HG02884 (cell line): ENCODE data around the gene MALAT1.
"Not testable (repeated sequence)": the region's sequence is repeated elsewhere in the genome, so short reads cannot be mapped to it uniquely, and the experiment has no call there.

Source experiments
- ATAC-seq: cut with Tn5 transposase; IDR thresholded peaks from one replicate; pipeline ENCODE4 v1.9.1; 2021; ENCODE audit warnings: mild to moderate bottlenecking, moderate library complexity; ENCODE audit not compliant: unreplicated experiment

The MALAT1 gene

GRCh38 chr11:65498977-65499712 is at the start of gene MALAT1:
Gene MALAT1, plus strand, starts transcription at chr11:65499045.
- ATAC-seq, result no peak

- not testable (repeated sequence) for ATAC-seq
Observed at GRCh38 chr11:65451301-65451700, 47.5 kb upstream of the MALAT1 start.

- ATAC-seq, result not testable (repeated sequence)
Observed at GRCh38 chr11:65452259-65452658, 46.6 kb upstream of the MALAT1 start.

- ATAC-seq, result no peak
Observed at GRCh38 chr11:65452806-65453490, 45.9 kb upstream of the MALAT1 start.

- no peak for ATAC-seq
Observed at GRCh38 chr11:65454311-65454695, 44.5 kb upstream of the MALAT1 start.

- peak; percentile 74 for ATAC-seq
Observed at GRCh38 chr11:65454696-65455456, 44.0 kb upstream of the MALAT1 start.

GRCh38 chr11:65456418-65456817 is 42.4 kb upstream of the MALAT1 start:
- ATAC-seq, result no peak

- ATAC-seq, result no peak
Observed at GRCh38 chr11:65459552-65459951, 39.3 kb upstream of the MALAT1 start.

- not testable (repeated sequence) for ATAC-seq
Observed at GRCh38 chr11:65465471-65465870, 33.4 kb upstream of the MALAT1 start.

- not testable (repeated sequence) for ATAC-seq
Observed at GRCh38 chr11:65467306-65467705, 31.5 kb upstream of the MALAT1 start.

- no peak for ATAC-seq
Observed at GRCh38 chr11:65468874-65469333, 29.9 kb upstream of the MALAT1 start.

GRCh38 chr11:65470433-65471049 is 28.3 kb upstream of the MALAT1 start:
- no peak for ATAC-seq

GRCh38 chr11:65471447-65471891 is 27.4 kb upstream of the MALAT1 start:
- no peak for ATAC-seq

GRCh38 chr11:65472588-65473277 is 26.1 kb upstream of the MALAT1 start:
- ATAC-seq, result not testable (repeated sequence)

GRCh38 chr11:65473278-65473860 is 25.5 kb upstream of the MALAT1 start:
- no peak for ATAC-seq

- ATAC-seq, result no peak
Observed at GRCh38 chr11:65474864-65475263, 24.0 kb upstream of the MALAT1 start.

- ATAC-seq, result no peak
Observed at GRCh38 chr11:65476632-65477148, 22.2 kb upstream of the MALAT1 start.

GRCh38 chr11:65477149-65477965 is 21.5 kb upstream of the MALAT1 start:
- peak; percentile 85 for ATAC-seq
